Uterus (tissue), 2 donors: Measurements from ENCODE around the gene DNASE1L2.

Experiments used
- POLR2A ChIP-seq, 2 donors: fragments of 450-650 bp; IDR thresholded peaks; one replicate each; pipeline ENCODE4 v1.6.1; 2016; ENCODE audit warnings: antibody characterized with exemption in 2 of 2, mild to moderate bottlenecking in 1 of 2, moderate library complexity in 1 of 2
- TF ChIP-seq, protein P1 (sequence below), 4 experiments: fragments of 200-600 bp in 2 of 4; fragments of 450-650 bp in 2 of 4; sonication (generic) in 2 of 4; IDR thresholded peaks; one replicate each; pipeline ENCODE4 v1.5.1; 2016 to 2019; ENCODE audit warnings: antibody characterized with exemption in 4 of 4, mild to moderate bottlenecking in 2 of 4, moderate library complexity in 1 of 4

DNA sequence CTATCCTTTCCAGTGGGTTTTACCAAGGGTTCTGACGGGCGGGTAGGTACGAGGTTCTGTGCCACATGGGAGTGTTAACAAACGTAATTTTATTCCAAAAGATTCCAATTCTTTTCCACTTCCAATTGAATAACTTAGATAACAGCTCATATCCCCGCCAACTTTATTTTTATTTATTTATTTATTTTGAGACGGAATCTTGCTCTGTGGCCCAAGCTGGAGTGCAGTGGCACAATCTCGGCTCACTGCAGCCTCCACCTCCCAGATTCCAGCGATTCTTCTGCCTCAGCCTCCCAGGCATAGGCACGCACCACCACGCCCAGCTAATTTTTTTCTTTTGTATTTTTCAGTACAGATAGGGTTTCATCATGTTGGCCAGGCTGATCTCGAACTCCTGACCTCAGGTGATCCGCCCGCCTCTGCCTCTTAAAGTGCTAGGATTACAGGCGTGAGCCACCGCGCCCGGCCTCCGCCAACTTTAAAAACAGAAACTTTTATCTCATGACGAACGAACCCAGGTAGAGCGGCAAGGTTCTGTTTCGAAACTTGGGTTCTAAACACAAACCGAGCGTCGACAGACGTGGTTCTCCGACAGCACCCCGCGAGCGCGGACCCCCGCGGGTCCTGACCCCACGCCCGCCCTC lies 14.5 kb downstream of the DNASE1L2 start:
- no peak for TF ChIP-seq POLR2A (IDR thresholded peaks at IDR 0.05)
- TF ChIP-seq, protein P1, sequence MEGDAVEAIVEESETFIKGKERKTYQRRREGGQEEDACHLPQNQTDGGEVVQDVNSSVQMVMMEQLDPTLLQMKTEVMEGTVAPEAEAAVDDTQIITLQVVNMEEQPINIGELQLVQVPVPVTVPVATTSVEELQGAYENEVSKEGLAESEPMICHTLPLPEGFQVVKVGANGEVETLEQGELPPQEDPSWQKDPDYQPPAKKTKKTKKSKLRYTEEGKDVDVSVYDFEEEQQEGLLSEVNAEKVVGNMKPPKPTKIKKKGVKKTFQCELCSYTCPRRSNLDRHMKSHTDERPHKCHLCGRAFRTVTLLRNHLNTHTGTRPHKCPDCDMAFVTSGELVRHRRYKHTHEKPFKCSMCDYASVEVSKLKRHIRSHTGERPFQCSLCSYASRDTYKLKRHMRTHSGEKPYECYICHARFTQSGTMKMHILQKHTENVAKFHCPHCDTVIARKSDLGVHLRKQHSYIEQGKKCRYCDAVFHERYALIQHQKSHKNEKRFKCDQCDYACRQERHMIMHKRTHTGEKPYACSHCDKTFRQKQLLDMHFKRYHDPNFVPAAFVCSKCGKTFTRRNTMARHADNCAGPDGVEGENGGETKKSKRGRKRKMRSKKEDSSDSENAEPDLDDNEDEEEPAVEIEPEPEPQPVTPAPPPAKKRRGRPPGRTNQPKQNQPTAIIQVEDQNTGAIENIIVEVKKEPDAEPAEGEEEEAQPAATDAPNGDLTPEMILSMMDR (IDR thresholded peaks at IDR 0.05) = no peak
